ENCODE results near the gene ABCA2.

DNA sequence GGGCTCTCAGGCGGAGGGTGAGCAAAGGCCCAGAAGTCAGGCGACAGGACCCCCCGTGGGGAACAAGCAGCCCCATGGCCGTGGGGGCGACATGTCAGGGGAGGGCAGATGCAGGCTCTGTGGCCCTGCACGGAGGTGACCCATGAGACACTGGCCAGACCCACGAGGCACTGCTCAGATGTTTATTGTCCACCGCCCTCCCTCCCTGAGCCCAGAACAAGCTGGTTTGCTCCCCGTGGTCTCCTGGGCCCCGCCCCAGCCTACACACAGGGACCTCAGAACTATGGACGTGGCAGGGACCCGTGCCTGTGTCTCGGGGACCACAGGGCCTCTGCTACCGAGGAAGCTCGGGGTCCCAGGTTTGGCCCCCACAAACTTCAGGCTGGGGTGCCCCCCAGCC, 2.0 kb upstream of the ABCA2 start:
- no peak for TF ChIP-seq POLR2A (IDR thresholded peaks at IDR 0.05)
- TF ChIP-seq, protein P1, sequence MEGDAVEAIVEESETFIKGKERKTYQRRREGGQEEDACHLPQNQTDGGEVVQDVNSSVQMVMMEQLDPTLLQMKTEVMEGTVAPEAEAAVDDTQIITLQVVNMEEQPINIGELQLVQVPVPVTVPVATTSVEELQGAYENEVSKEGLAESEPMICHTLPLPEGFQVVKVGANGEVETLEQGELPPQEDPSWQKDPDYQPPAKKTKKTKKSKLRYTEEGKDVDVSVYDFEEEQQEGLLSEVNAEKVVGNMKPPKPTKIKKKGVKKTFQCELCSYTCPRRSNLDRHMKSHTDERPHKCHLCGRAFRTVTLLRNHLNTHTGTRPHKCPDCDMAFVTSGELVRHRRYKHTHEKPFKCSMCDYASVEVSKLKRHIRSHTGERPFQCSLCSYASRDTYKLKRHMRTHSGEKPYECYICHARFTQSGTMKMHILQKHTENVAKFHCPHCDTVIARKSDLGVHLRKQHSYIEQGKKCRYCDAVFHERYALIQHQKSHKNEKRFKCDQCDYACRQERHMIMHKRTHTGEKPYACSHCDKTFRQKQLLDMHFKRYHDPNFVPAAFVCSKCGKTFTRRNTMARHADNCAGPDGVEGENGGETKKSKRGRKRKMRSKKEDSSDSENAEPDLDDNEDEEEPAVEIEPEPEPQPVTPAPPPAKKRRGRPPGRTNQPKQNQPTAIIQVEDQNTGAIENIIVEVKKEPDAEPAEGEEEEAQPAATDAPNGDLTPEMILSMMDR (IDR thresholded peaks at IDR 0.05) = no peak
